IMR-90 (cell line): ENCODE data around the gene GAS6. TPM values are rescaled to one million over a fixed set of nuclear protein-coding genes. Genes with fewer than 3 reads are reported as not detected.
A peak's percentile ranks its signal among the peaks of the same experiment; 100 is the strongest.

ENCODE experiments used
- ATAC-seq: fragments of 200-7000 bp; cut with Tn5 transposase; 2 replicates; pipeline ENCODE4 v1.9.1; 2020; ENCODE audit warnings: low read depth, mild to moderate bottlenecking, moderate library complexity
- BruUV-seq: library from RNA; stranded (reverse); fragments of 400-500 nt; replicated peaks from 2 replicates; lab custom pipeline; 2021; lab: Mats Ljungman, UMichigan
- CTCF ChIA-PET: fragments of 300-600 bp; formaldehyde crosslinking; extraction: SDS; loops from one replicate; lab custom pipeline; 2021; ENCODE audit warnings: antibody characterized with exemption; lab: Yijun Ruan, JAX
- POLR2A ChIA-PET: fragments of 300-600 bp; sonication (Branson Sonifier 250); formaldehyde crosslinking; loops from one replicate; lab custom pipeline; 2022; ENCODE audit warnings: antibody characterized with exemption; ENCODE audit not compliant: unreplicated experiment; lab: Charles Lee
- DNase-seq: peaks from one replicate; pipeline ENCODE4 v3.0.0; 2013
- H2AFZ ChIP-seq: replicated peaks from 2 replicates; pipeline ENCODE3; 2013; ENCODE audit warnings: low read length, mild to moderate bottlenecking; ENCODE audit not compliant: poor library complexity
- H2AK5ac ChIP-seq: 2 replicates; pipeline ENCODE4 v1.6.1; 2013; ENCODE audit warnings: low read depth, low read length, inconsistent platforms
- H2AK9ac ChIP-seq: replicated peaks from 2 replicates; pipeline ENCODE3; 2013; ENCODE audit warnings: mild to moderate bottlenecking, low read depth, low read length, moderate library complexity; ENCODE audit not compliant: poor library complexity
- H2BK120ac ChIP-seq: 2 replicates; pipeline ENCODE4 v1.6.1; 2013; ENCODE audit warnings: low read depth, low read length, inconsistent platforms
- H2BK15ac ChIP-seq: 3 replicates; pipeline ENCODE4 v1.6.1; 2013; ENCODE audit warnings: low read depth, low read length, inconsistent platforms
- H2BK20ac ChIP-seq: 2 replicates; pipeline ENCODE4 v1.6.1; 2013; ENCODE audit warnings: low read depth, mild to moderate bottlenecking, inconsistent platforms, low read length, moderate library complexity
- H2BK5ac ChIP-seq: 2 replicates; pipeline ENCODE4 v1.6.1; 2013; ENCODE audit warnings: mild to moderate bottlenecking, low read depth, low read length, inconsistent platforms; ENCODE audit not compliant: poor library complexity, severe bottlenecking
- H3K14ac ChIP-seq: replicated peaks from 2 replicates; pipeline ENCODE4 v1.6.1; 2013; ENCODE audit warnings: low read depth, low read length, inconsistent platforms
- H3K18ac ChIP-seq: 2 replicates; pipeline ENCODE4 v1.6.1; 2013; ENCODE audit warnings: low read depth, low read length, control low read depth
- H3K23ac ChIP-seq: 2 replicates; pipeline ENCODE4 v1.6.1; 2013; ENCODE audit warnings: low read depth, low read length, inconsistent platforms
- H3K27ac ChIP-seq: 2 replicates; pipeline ENCODE4 v1.5.1; 2013; ENCODE audit warnings: mild to moderate bottlenecking, control low read depth, low read length; ENCODE audit not compliant: insufficient read depth
- H3K27me3 ChIP-seq: 2 replicates; pipeline ENCODE4 v1.6.1; 2013; ENCODE audit warnings: low read length; ENCODE audit not compliant: control insufficient read depth, insufficient read depth
- H3K36me3 ChIP-seq: 2 replicates; pipeline ENCODE4 v1.6.1; 2013; ENCODE audit warnings: low read length, mixed read lengths; ENCODE audit not compliant: control insufficient read depth, insufficient read depth
- H3K4ac ChIP-seq: 2 replicates; pipeline ENCODE4 v1.6.1; 2013; ENCODE audit warnings: low read depth, low read length, inconsistent platforms
- H3K4me1 ChIP-seq: 2 replicates; pipeline ENCODE4 v1.6.1; 2013; ENCODE audit warnings: low read length, mixed read lengths; ENCODE audit not compliant: control insufficient read depth, insufficient read depth
- H3K4me2 ChIP-seq: 2 replicates; pipeline ENCODE4 v1.6.1; 2013; ENCODE audit warnings: low read depth, mild to moderate bottlenecking, control low read depth, low read length, moderate library complexity
- H3K4me3 ChIP-seq: 2 replicates; pipeline ENCODE4 v1.5.1; 2013; ENCODE audit warnings: low read depth, mild to moderate bottlenecking, control low read depth, low read length, moderate library complexity; ENCODE audit not compliant: insufficient read depth
- H3K56ac ChIP-seq: 2 replicates; pipeline ENCODE4 v1.6.1; 2013; ENCODE audit warnings: low read length, inconsistent platforms; ENCODE audit not compliant: insufficient read depth; ENCODE audit errors: extremely low read depth
- H3K79me1 ChIP-seq, 2 experiments: 2 replicates each; pipeline ENCODE4 v1.6.1; 2013; ENCODE audit warnings: low read length in 2 of 2, inconsistent platforms in 1 of 2, low read depth in 1 of 2
- H3K9ac ChIP-seq: 2 replicates; pipeline ENCODE4 v1.6.1; 2013; ENCODE audit warnings: low read depth, low read length, control low read depth
- H3K9me1 ChIP-seq: 2 replicates; pipeline ENCODE4 v1.6.1; 2013; ENCODE audit warnings: low read length, inconsistent platforms; ENCODE audit not compliant: insufficient read depth
- H3K9me3 ChIP-seq: 2 replicates; pipeline ENCODE4 v1.6.1; 2013; ENCODE audit warnings: low read length; ENCODE audit not compliant: control insufficient read depth, insufficient read depth
- H4K20me1 ChIP-seq: 2 replicates; pipeline ENCODE4 v1.6.1; 2013; ENCODE audit warnings: low read length, inconsistent platforms; ENCODE audit not compliant: insufficient read depth
- H4K5ac ChIP-seq: 2 replicates; pipeline ENCODE4 v1.6.1; 2013; ENCODE audit warnings: mild to moderate bottlenecking, low read depth, low read length, control low read depth
- H4K8ac ChIP-seq, 2 experiments: 2 replicates each; pipeline ENCODE4 v1.6.1; 2013; ENCODE audit warnings: low read depth in 2 of 2, low read length in 2 of 2, control low read depth in 1 of 2, inconsistent platforms in 1 of 2
- H4K91ac ChIP-seq: 2 replicates; pipeline ENCODE4 v1.6.1; 2013; ENCODE audit warnings: low read depth, low read length, inconsistent platforms; ENCODE audit not compliant: insufficient read depth
- BHLHE40 ChIP-seq: fragments of 150-350 bp; IDR thresholded peaks from 2 replicates; pipeline ENCODE4 v1.6.1; 2016; ENCODE audit warnings: mild to moderate bottlenecking, low read depth, low read length
- CHD1 ChIP-seq: IDR thresholded peaks from 2 replicates; pipeline ENCODE4 v1.6.1; 2012; ENCODE audit warnings: low read depth, low read length, improper control_type of control experiment
- CTCF ChIP-seq: conservative IDR thresholded peaks from 2 replicates; pipeline ENCODE4 v1.5.1; 2012; ENCODE audit warnings: mild to moderate bottlenecking, low read depth, low read length, improper control_type of control experiment
- ELK1 ChIP-seq: fragments of 150-350 bp; IDR thresholded peaks from 2 replicates; pipeline ENCODE4 v1.6.1; 2016; ENCODE audit warnings: low read depth, mild to moderate bottlenecking, low read length, moderate library complexity, borderline replicate concordance
- MAZ ChIP-seq: IDR thresholded peaks from 2 replicates; pipeline ENCODE4 v1.6.1; 2012; ENCODE audit warnings: low read depth, mild to moderate bottlenecking, low read length, improper control_type of control experiment, moderate library complexity, borderline replicate concordance
- NFE2L2 ChIP-seq: fragments of 150-350 bp; IDR thresholded peaks from 2 replicates; pipeline ENCODE4 v1.6.1; 2016; ENCODE audit warnings: low read depth, mild to moderate bottlenecking, low read length
- POLR2A ChIP-seq: IDR thresholded peaks from 2 replicates; pipeline ENCODE4 v1.6.1; 2012; ENCODE audit warnings: mild to moderate bottlenecking, low read depth, low read length
- SMC3 ChIP-seq: fragments of 150-350 bp; IDR thresholded peaks from 2 replicates; pipeline ENCODE4 v1.6.1; 2016; ENCODE audit warnings: low read depth, mild to moderate bottlenecking, antibody characterized with exemption, low read length, moderate library complexity
- USF2 ChIP-seq: fragments of 150-350 bp; IDR thresholded peaks from 2 replicates; pipeline ENCODE4 v1.6.1; 2017; ENCODE audit warnings: mild to moderate bottlenecking, antibody characterized with exemption, low read length, low read depth
- WGBS, 2 experiments: methylation state at CpG; one replicate each; pipeline versions ENCODE4 v1.1.5 to v1.1.7; 2013; ENCODE audit warnings: missing lambda C conversion rate in 2 of 2; ENCODE audit not compliant: insufficient read length in 1 of 2; ENCODE audit errors: extremely low coverage in 2 of 2; 5-methylcytosine and 5-hydroxymethylcytosine counted together
- dilution Hi-C: fragments of 300-500 bp; cut with HindIII; formaldehyde crosslinking; loops from one replicate; pipeline ENCODE4 v1.14.3; 2018; ENCODE audit warnings: low sequenced_read_pairs; ENCODE audit not compliant: unreplicated experiment
- in situ Hi-C: fragments of 300-500 bp; cut with MboI; formaldehyde crosslinking; loops from 3 replicates; pipeline ENCODE4 v1.14.3; 2019; ENCODE audit warnings: low sequenced_read_pairs, inconsistent platforms, mixed read lengths
- intact Hi-C: fragments of 100-400 bp; cut with micrococcal nuclease; formaldehyde crosslinking; loops from 2 replicates; pipeline ENCODE4 v1.10.0; 2022
- polyA plus RNA-seq, 3 experiments: library from polyadenylated mRNA; depleted of rRNA; stranded (reverse); fragments of >200 nt; gene quantifications; 2 replicates each; pipeline ENCODE4 v1.2.3, GENCODE V29; 2012; ENCODE audit warnings: low replicate concordance in 1 of 3
- total RNA-seq: library from RNA; depleted of rRNA; stranded (reverse); fragments of >200 nt; gene quantifications from 2 replicates; pipeline ENCODE4 v1.2.3, GENCODE V29; 2012

GAS6 gene
- total and polyA plus RNA-seq, 2 of the 4 experiments (the other 2 are of a cell fraction): 220 to 823 TPM

- Histone ChIP-seq H2BK15ac (peak overlapping the region; percentile 84; the same call in 2 of the 3 replicates), H2BK20ac (peak overlapping the region; percentile 96), H3K27ac (no peak overlapping the region), H2AFZ (no peak overlapping the region), H2AK9ac (no peak overlapping the region), H4K8ac (peak overlapping the region; percentile 77 to 96; a peak in 3 of 4 replicates), H3K9me1 (peaks cover 18% of the 10 kb centered on the region), H4K91ac (peak overlapping the region; percentile 65), H3K4me1 (peaks cover 28% of the 10 kb centered on the region), H3K79me1 (peaks cover 16 to 51% of the 10 kb centered on the region in 2 experiments), H3K4ac (peak overlapping the region; percentile 92; the same call in 1 of the 2 replicates), H3K9me3 (no peaks in the 10 kb centered on the region), H3K4me2 (no peak overlapping the region), H4K20me1 (no peaks in the 10 kb centered on the region), H3K36me3 (no peaks in the 10 kb centered on the region), H3K27me3 (no peaks in the 10 kb centered on the region), H3K56ac (no peak overlapping the region), H4K5ac (peak overlapping the region; percentile 16; the same call in 1 of the 2 replicates), H3K18ac (peak overlapping the region; percentile 44; the same call in 1 of the 2 replicates), H3K14ac (peak overlapping the region; percentile 92), H2BK120ac (peak overlapping the region; percentile 94), H2BK5ac (peak overlapping the region; percentile 100), H3K9ac (no peak overlapping the region), H2AK5ac (peak overlapping the region; percentile 98; the same call in 1 of the 2 replicates), H3K23ac (0 out of 2 replicates have a peak overlapping the region, but pooled peaks have one; percentile 61), H3K4me3 (no peak overlapping the region)
- ATAC-seq (no peak), DNase-seq (peak; percentile 31)
- ChIA-PET POLR2A (no interaction called here), CTCF (no interaction called here)
- in situ Hi-C loops: no loop called here
- dilution Hi-C loops: no loop called here
- intact Hi-C loops: no loop called here
- TF ChIP-seq MAZ (no peak), USF2 (no peak), ELK1 (no peak), SMC3 (no peak), POLR2A (no peak), CTCF (no peak), NFE2L2 (no peak), CHD1 (no peak), BHLHE40 (no peak)
- BruUV-seq: no TSS peak
- no CpG with 5 or more reads among the region's 2 CpGs for WGBS, 2 experiments
Observed at GRCh38 chr13:113902481-113902880, 38.6 kb upstream of the GAS6 start.
